OCI-LY3 (cell line): ENCODE results near the gene SYNGR4.

Experiments used
- H2AFZ ChIP-seq: fragments of 200-600, 300-600 bp; shearing (Covaris generic); 2 replicates; pipeline ENCODE4 v1.6.0; 2014; ENCODE audit warnings: antibody characterized with exemption, low read depth, low read length
- H3K27ac ChIP-seq: fragments of 200-600, 300-600 bp; sonication (generic); 2 replicates; pipeline ENCODE4 v1.5.1; 2014; ENCODE audit warnings: mild to moderate bottlenecking, low read length, moderate library complexity, mixed read lengths
- H3K27me3 ChIP-seq: fragments of 200-600, 300-600 bp; sonication (generic); 2 replicates; pipeline ENCODE4 v1.6.1; 2014; ENCODE audit warnings: low read depth, low read length, mixed read lengths
- H3K36me3 ChIP-seq: fragments of 200-600, 300-600 bp; sonication (generic); replicated peaks from 2 replicates; pipeline ENCODE3; 2014; ENCODE audit warnings: low read depth, low read length, mixed read lengths
- H3K4me1 ChIP-seq: fragments of 300-600, 200-600 bp; sonication (generic); 2 replicates; pipeline ENCODE4 v1.6.1; 2014; ENCODE audit warnings: low read length, mixed read lengths
- H3K4me2 ChIP-seq: fragments of 200-600, 300-600 bp; sonication (generic); 2 replicates; pipeline ENCODE4 v1.6.1; 2014; ENCODE audit warnings: low read length, mixed read lengths
- H3K4me3 ChIP-seq: fragments of 300-600, 200-600 bp; sonication (generic); 2 replicates; pipeline ENCODE4 v1.5.1; 2014; ENCODE audit warnings: antibody characterized with exemption, mild to moderate bottlenecking, low read length, moderate library complexity
- H3K79me2 ChIP-seq: fragments of 300-600, 200-600 bp; shearing (Covaris generic); 2 replicates; pipeline ENCODE4 v1.6.1; 2014; ENCODE audit warnings: mild to moderate bottlenecking, low read length, mixed read lengths
- H3K9ac ChIP-seq: fragments of 300-600, 200-600 bp; shearing (Covaris generic); 2 replicates; pipeline ENCODE4 v1.6.0; 2014; ENCODE audit warnings: mild to moderate bottlenecking, low read length, moderate library complexity
- H3K9me3 ChIP-seq: fragments of 200-600, 300-600 bp; shearing (Covaris generic); 2 replicates; pipeline ENCODE4 v1.6.1; 2014; ENCODE audit warnings: low read length, mixed read lengths; ENCODE audit not compliant: insufficient read depth
- H4K20me1 ChIP-seq: fragments of 200-600, 300-600 bp; sonication (generic); 2 replicates; pipeline ENCODE4 v1.6.1; 2016; ENCODE audit warnings: low read length, mixed read lengths; ENCODE audit not compliant: insufficient read depth
- CTCF ChIP-seq: fragments of 200-600, 300-600 bp; sonication (generic); IDR thresholded peaks from 2 replicates; pipeline ENCODE4 v1.5.1; 2014; ENCODE audit warnings: antibody characterized with exemption, low read length, low read depth
- EZH2phosphoT487 ChIP-seq: fragments of 200-600 bp; shearing (Covaris generic); IDR thresholded peaks from 2 replicates; pipeline ENCODE4 v1.6.1; 2018; ENCODE audit warnings: antibody characterized with exemption, mixed run types, low read depth

Gene SYNGR4

GRCh38 chr19:48348737-48349136, 15.4 kb upstream of the SYNGR4 start:
- H3K27me3 ChIP-seq: no peaks in the 10 kb centered on the region

GRCh38 chr19:48350856-48351255, 13.3 kb upstream of the SYNGR4 start:
- no peaks in the 10 kb centered on the region for H4K20me1 ChIP-seq
- H3K9ac ChIP-seq: no peak overlapping the region
- no peak overlapping the region for H3K27ac ChIP-seq
- TF ChIP-seq CTCF: no peak
- no peaks in the 10 kb centered on the region for H3K4me1 ChIP-seq
- H3K27me3 ChIP-seq: no peaks in the 10 kb centered on the region
- H3K79me2 ChIP-seq: no peaks in the 10 kb centered on the region
- H2AFZ ChIP-seq: no peak overlapping the region
- H3K36me3 ChIP-seq: no peaks in the 10 kb centered on the region
- no peak overlapping the region for H3K4me3 ChIP-seq
- no peaks in the 10 kb centered on the region for H3K9me3 ChIP-seq
- H3K4me2 ChIP-seq: no peak overlapping the region

More at GRCh38 chr19:48348737-48349136, 15.4 kb upstream of the SYNGR4 start:
- no peak overlapping the region for H3K27ac ChIP-seq
- H2AFZ ChIP-seq: no peak overlapping the region
- H3K4me2 ChIP-seq: no peak overlapping the region
- no peaks in the 10 kb centered on the region for H3K9me3 ChIP-seq
- H3K4me3 ChIP-seq: no peak overlapping the region
- no peaks in the 10 kb centered on the region for H3K79me2 ChIP-seq
- no peaks in the 10 kb centered on the region for H4K20me1 ChIP-seq
- no peaks in the 10 kb centered on the region for H3K4me1 ChIP-seq
- no peaks in the 10 kb centered on the region for H3K36me3 ChIP-seq
- no peak overlapping the region for H3K9ac ChIP-seq
- TF ChIP-seq CTCF: no peak
- TF ChIP-seq EZH2phosphoT487: no peak

DNA sequence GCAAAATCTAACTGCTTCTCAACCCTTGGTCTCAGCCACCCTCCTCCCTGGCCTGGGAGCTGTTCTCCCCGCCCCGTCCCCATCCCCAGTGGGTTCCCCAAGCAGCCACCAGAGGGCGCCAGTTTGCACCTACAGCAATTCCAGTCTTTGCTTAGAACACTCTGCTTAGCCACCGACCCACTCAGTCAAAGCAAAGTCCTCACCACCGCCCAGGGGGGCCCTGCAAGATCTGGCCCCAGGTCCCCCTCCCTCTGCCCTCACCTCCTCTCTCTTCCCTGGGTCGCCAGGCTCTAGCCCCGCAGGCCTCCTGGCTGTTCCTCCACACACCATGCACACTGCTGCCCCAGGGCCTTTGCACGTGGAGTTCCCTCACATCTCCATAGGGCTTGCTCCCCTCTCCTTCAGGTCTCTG, 12.8 kb upstream of the SYNGR4 start:
- Histone ChIP-seq H3K36me3 (no peaks in the 10 kb centered on the region), H3K9me3 (no peaks in the 10 kb centered on the region), H3K4me3 (no peak overlapping the region), H3K4me2 (no peak overlapping the region), H3K79me2 (no peaks in the 10 kb centered on the region), H3K27me3 (no peaks in the 10 kb centered on the region), H3K4me1 (no peaks in the 10 kb centered on the region), H3K9ac (no peak overlapping the region), H4K20me1 (no peaks in the 10 kb centered on the region), H3K27ac (no peak overlapping the region), H2AFZ (no peak overlapping the region)
- TF ChIP-seq EZH2phosphoT487: no peak
- TF ChIP-seq CTCF: peak; percentile 92

GRCh38 chr19:48353677-48354076, 10.5 kb upstream of the SYNGR4 start:
- Histone ChIP-seq H4K20me1 (no peaks in the 10 kb centered on the region), H2AFZ (no peak overlapping the region), H3K9ac (no peak overlapping the region), H3K27me3 (no peaks in the 10 kb centered on the region), H3K27ac (no peak overlapping the region), H3K4me2 (no peak overlapping the region), H3K36me3 (peaks cover 2% of the 10 kb centered on the region), H3K9me3 (no peaks in the 10 kb centered on the region), H3K79me2 (no peaks in the 10 kb centered on the region), H3K4me1 (no peaks in the 10 kb centered on the region), H3K4me3 (no peak overlapping the region)
- no peak for TF ChIP-seq CTCF
- TF ChIP-seq EZH2phosphoT487: no peak
